H1 (cell line): Measurements from ENCODE around the gene PRR33. TPM values are rescaled to one million over a fixed set of nuclear protein-coding genes. Genes with fewer than 3 reads are reported as not detected.

ENCODE experiments used
- CHD7 ChIP-seq: fragments of 300-600 bp; sonication (generic); IDR thresholded peaks from 2 replicates; pipeline ENCODE4 v1.7.1; 2012; ENCODE audit warnings: low read length, moderate library complexity, mild to moderate bottlenecking, inconsistent platforms; ENCODE audit not compliant: insufficient replicate concordance
- HDAC2 ChIP-seq, 2 experiments: fragments of 300-600 bp in 1 of 2; sonication (generic) in 1 of 2; IDR thresholded peaks; 2 replicates each; pipeline ENCODE4 v1.6.1; 2011 to 2012; ENCODE audit warnings: low read depth in 2 of 2, low read length in 2 of 2, mild to moderate bottlenecking in 2 of 2, moderate library complexity in 2 of 2, borderline replicate concordance in 1 of 2, inconsistent platforms in 1 of 2
- POLR2AphosphoS5 ChIP-seq: IDR thresholded peaks from 2 replicates; pipeline ENCODE4 v1.6.1; 2011; ENCODE audit warnings: low read depth, low read length
- SIN3A ChIP-seq, 2 experiments: IDR thresholded peaks in 1 of 2; conservative IDR thresholded peaks in 1 of 2; 2 replicates each; pipeline ENCODE4 v1.6.1; 2011 to 2012; ENCODE audit warnings: low read length in 2 of 2, improper control_type of control experiment in 1 of 2, low read depth in 1 of 2, mild to moderate bottlenecking in 1 of 2
- USF2 ChIP-seq: IDR thresholded peaks from 2 replicates; pipeline ENCODE4 v1.6.1; 2011; ENCODE audit warnings: low read length, improper control_type of control experiment
- polyA plus RNA-seq, 7 experiments: library from polyadenylated mRNA; depleted of rRNA in 3 of 7; stranded (reverse) in 5 of 7; unstranded in 2 of 7; fragments of >200 nt in 5 of 7; fragments of 200-250 nt in 2 of 7; gene quantifications; 1 replicate in 5 of 7; 2 replicates in 1 of 7; 4 replicates in 1 of 7; pipeline versions ENCODE4 v1.2.1 to v1.2.3, GENCODE V29; 2011 to 2013; ENCODE audit warnings: missing spikeins in 2 of 7, mixed read lengths in 2 of 7
- total RNA-seq: library from RNA; stranded (reverse); fragmentation: NEBNext Ultra II Directional; extraction: Animal tissue kit (Norgen Biotek cat#: 25700); gene quantifications from 2 replicates; pipeline ENCODE4 v1.2.1, GENCODE V29; 2021

PRR33 gene
- total and polyA plus RNA-seq, 2 of the 8 experiments (the other 6 are each of a cell fraction or from before 2014, with no cell fraction given): 0.02 TPM; not detected in 1

- TF ChIP-seq CHD7 (no peak), POLR2AphosphoS5 (no peak), HDAC2 (IDR thresholded peaks at IDR 0.05; ENCODE audit: borderline replicate concordance in 1 of 2, low read depth in 2 of 2, low read length in 2 of 2) (no peak), SIN3A (conservative IDR thresholded peaks at IDR 0.05 in 1 of 2, IDR thresholded peaks at IDR 0.05 in 1 of 2; ENCODE audit: low read depth in 1 of 2, low read length in 2 of 2) (no peak), USF2 (no peak)
- TF ChIP-seq, all 59 proteins: peak for 0
Measured at GRCh38 chr11:1924181-1924580, 32.5 kb upstream of the PRR33 start (continued).
